Stimulated activated CD4-positive, alpha-beta T cell treated with anti-CD3 and anti-CD28 coated beads, Interleukin-1b, Interleukin-23, amount 100 ng/mL, for 4 hours (primary cell): ENCODE measurements around the gene SNED1.

Source experiments
- DNase-seq, 2 donors: peaks; one replicate each; pipeline ENCODE4 v3.0.0-alpha.2; 2020; ENCODE audit warnings: low read depth in 2 of 2

The SNED1 gene

GRCh38 chr2:241067501-241068135 is 69.2 kb downstream of the SNED1 start:
- no peak for DNase-seq

GRCh38 chr2:241068136-241068941 is 69.9 kb downstream of the SNED1 start:
- DNase-seq, result no peak

GRCh38 chr2:241068942-241069810 is 70.8 kb downstream of the SNED1 start:
- no peak for DNase-seq

DNA sequence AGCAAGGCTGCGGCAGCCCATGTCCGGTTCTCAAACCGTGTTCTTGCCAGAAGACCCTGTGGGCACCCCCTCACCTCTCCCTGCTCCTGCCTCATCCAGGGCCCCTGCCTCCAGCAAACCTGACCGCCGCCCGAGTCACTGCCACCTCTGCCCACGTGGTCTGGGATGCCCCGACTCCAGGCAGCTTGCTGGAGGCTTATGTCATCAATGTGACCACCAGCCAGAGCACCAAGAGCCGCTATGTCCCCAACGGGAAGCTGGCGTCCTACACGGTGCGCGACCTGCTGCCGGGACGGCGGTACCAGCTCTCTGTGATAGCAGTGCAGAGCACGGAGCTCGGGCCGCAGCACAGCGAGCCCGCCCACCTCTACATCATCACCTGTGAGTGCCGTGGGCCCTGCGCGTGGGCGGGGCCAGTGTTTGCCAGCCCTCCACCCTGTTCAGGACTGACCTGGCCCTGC is 71.4 kb downstream of the SNED1 start:
- no peak for DNase-seq

- DNase-seq, result no peak
These were observed 71.9 kb downstream of the SNED1 start for GRCh38 chr2:241070361-241070760.

- no peak for DNase-seq
These were observed 72.6 kb downstream of the SNED1 start for GRCh38 chr2:241070811-241071676.

GRCh38 chr2:241071677-241072111 is 73.3 kb downstream of the SNED1 start:
- no peak for DNase-seq

GRCh38 chr2:241072151-241072550 is 73.7 kb downstream of the SNED1 start:
- no peak for DNase-seq

- no peak for DNase-seq
These were observed 74.2 kb downstream of the SNED1 start for GRCh38 chr2:241072553-241073165.

DNA sequence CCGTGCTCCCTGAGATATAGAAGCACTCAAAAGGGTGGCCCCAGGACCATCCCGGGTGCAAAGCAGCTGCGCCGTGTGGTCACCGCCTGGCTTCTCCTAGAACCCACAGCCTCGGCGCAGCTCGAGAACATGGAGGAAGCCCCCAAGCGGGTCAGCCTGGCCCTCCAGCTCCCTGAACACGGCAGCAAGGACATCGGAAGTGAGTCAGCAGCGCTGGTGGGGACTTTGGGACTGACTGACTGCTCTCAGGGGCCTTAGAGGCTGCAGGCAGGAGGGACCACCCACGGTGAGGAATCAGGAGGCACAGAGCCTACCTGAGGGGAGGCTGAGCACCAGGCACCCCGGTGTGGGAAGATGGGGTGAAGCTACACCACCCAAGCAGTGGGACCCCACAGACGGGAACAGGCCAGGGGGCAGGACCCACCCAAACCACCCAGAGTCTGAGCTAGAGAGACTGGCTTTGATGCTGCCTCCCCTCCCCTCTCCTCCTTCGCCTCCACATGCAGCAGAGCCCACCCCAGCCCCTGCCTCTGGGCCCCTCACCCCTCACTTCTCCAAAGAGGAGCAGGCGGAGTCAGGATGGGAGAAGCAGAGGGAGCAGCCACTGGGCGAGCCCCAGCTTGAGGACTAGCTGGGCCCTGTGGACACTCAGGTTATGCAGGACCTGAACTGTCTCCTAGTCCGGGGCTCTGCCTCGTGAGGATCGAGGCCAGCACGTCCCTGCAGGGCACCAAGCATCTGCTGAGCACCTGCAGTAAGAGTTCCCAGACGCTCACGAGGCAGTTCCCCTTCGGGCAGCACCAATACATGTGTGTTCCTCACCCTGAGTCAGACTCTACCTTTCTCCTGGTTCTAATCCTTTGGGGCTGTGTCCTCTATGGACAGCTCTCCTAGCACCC is 75.0 kb downstream of the SNED1 start:
- no peak for DNase-seq

DNA sequence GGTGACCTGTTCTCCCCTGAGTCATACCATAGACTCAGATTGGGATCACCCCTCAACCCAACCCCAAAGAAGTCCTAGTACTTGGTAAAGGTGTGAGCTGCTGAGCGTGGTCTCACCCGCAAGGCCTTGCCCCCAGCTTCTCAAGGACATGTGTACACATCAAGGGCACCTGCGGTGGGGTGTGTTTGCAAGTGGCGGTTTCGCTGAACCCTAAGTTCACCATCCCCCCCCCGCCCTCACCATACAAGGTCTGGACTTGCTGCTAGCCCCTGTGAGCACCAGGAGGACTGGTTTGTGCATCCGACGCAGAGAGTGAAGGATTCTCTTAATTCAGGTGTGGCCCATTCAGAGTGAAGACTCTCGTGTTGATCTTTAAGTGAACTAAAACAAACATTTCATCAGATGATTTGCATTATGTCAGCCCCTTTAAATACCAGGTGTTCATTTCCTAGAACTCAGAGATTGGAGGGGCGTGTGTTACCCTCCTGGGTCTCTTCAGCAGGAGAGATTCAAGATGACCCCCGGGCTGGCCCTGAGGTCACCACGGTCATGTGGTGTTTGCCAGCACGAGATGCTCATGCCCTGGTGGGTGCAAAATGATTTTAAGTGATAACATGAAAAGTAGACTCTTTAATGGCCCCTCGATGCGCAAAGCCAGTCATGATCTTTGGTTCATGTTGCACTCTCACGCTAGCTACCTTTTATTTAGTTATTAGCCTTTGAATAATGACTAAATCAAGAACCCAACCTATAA is 75.8 kb downstream of the SNED1 start:
- no peak for DNase-seq

DNA sequence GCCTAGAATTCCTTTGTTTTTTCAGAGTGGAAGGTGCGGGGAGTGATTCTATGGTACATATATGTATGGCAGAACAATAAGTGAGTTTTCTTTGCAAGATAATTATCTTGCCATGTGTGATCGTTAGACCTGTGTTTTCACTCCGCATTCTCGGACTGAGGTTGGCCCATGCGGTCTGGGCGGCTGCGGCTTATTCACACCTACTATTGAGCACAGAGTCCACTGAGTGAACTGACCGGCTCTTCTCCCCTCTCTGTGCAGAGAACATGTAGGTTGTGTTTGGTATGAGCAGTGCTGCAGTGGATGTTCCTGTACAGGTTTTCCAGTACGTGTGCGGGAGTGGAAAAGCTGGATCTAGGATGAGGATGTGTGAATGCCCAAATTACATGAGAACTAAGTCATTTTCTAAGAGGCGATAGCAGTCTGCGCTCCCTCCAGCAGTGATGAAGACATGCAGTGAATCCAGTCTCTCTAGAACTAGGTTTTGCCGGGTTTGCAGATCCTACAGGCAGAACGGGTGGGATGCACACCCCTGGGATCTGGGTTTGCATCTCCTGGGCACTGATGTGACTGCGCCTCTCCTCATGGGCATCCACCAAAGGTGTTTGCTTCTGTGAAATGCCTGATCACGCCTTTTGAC is 76.6 kb downstream of the SNED1 start:
- no peak for DNase-seq

DNA sequence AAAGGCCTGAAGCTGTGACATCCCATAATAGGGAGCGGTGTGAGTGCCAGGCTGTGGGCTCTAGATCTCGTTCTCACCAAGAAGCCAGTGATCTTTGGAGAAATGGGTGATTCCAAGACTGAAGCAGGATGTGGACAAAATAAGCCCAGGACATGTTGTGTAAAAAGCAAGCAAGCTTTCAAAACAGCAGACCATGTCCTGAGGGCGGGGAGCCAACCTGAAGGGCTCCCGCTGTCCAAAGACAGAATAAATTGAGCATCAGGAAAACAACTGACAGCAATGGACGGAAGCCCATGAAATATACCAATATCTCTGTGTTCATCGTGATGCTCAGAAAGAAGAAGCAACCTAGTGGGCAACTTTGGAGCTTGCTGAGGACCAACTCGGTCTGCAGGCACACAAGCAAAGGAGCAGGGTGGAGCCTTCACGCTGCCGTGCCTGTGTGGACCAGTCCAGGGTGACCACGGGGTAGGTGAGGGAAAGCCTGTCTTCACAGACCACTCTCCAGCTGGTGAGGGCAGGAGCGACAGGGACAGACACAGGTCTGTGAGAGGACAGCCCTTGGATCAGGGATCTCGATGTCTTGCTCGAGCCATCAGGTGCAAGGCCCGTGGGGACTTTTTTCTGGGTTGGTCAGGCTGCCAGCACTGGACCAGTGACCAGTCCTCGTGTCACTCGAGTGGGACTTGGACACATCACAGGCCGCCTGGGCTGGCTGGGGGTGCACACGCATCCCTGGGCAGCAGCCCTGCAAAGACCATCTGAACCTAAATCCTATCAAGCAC is 82.2 kb downstream of the SNED1 start:
- DNase-seq, result no peak

GRCh38 chr2:241081190-241081642 is 82.8 kb downstream of the SNED1 start:
- no peak for DNase-seq

DNA sequence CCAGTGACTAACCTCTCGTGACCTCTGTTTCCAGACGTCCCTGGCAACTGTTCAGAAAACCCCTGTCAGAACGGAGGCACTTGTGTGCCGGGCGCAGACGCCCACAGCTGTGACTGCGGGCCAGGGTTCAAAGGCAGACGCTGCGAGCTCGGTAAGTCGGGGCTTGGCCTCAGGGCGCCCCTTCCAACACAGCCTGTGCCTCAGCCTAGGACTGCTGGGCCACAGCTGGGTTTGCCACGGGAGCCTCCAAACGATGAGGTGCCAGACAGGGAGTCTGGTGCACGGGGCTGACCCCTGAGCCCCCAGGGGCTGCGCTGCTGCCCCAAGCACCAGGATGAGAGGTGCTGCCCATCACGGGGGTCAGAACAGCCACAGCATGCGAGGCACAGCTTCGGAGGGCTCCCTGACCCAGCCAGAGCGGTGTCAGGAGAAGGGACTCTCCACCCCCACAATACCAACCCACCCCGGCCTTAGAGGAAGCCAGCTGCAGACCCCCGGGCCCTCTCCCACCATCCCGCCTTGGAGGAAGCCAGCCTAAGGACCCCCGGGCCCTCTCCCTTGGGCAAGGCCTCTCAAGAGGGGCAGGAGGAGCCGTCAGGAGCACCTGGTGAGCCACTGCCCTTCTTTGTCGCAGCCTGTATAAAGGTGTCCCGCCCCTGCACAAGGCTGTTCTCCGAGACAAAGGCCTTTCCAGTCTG is 83.4 kb downstream of the SNED1 start:
- no peak for DNase-seq

GRCh38 chr2:241082341-241083090 is 84.1 kb downstream of the SNED1 start:
- no peak for DNase-seq
